A549 (cell line): ENCODE data around the gene RPS6KA2. TPM values are rescaled to one million over a fixed set of nuclear protein-coding genes. Genes with fewer than 3 reads are reported as not detected.

Experiments
- ATAC-seq, 2 experiments: fragments of 200-7000 bp in 1 of 2; fragments of >200 bp in 1 of 2; cut with Nextera tagmentation in 1 of 2; cut with Tn5 transposase in 1 of 2; 3 replicates each; pipeline versions ENCODE4 v1.8.0 to v1.9.1; 2018 to 2020; ENCODE audit warnings: mild to moderate bottlenecking in 1 of 2, moderate library complexity in 1 of 2
- CTCF ChIA-PET: fragments of 300-600 bp; sonication (Branson Sonifier 250); formaldehyde crosslinking; extraction: SDS; loops from one replicate; lab custom pipeline; 2021; ENCODE audit warnings: antibody characterized with exemption, inconsistent platforms; lab: Yijun Ruan, JAX
- POLR2A ChIA-PET: fragments of 350-600 bp; formaldehyde crosslinking; extraction: SDS; loops from one replicate; lab custom pipeline; 2021; ENCODE audit warnings: antibody characterized with exemption, inconsistent platforms; lab: Yijun Ruan, JAX
- DNase-seq, 2 experiments: peaks; one replicate each; pipeline versions ENCODE4 v3.0.0 to v3.0.0-alpha.2; 2011 to 2016; ENCODE audit warnings: low read depth in 1 of 2, low spot score in 1 of 2
- FAIRE-seq: peaks from 2 replicates; lab custom pipeline; 2011; peaks lifted over from hg19 to GRCh38; lab: Jason Lieb, UNC
- H3K27ac ChIP-seq, 2 experiments: fragments of >200 bp; sonication (Bioruptor Twin); formaldehyde crosslinking; 3 replicates each; pipeline ENCODE4 v1.5.1; 2016 to 2017
- H3K4me1 ChIP-seq: fragments of >200 bp; sonication (Bioruptor Twin); formaldehyde crosslinking; 3 replicates; pipeline ENCODE4 v1.6.1; 2016
- H3K4me2 ChIP-seq: fragments of >200 bp; sonication (Bioruptor Twin); formaldehyde crosslinking; 3 replicates; pipeline ENCODE4 v1.6.1; 2016
- H3K4me3 ChIP-seq: fragments of >200 bp; sonication (Bioruptor Twin); formaldehyde crosslinking; 3 replicates; pipeline ENCODE4 v1.5.1; 2016
- H3K9me3 ChIP-seq: fragments of >200 bp; sonication (Bioruptor Twin); formaldehyde crosslinking; 3 replicates; pipeline ENCODE4 v1.6.1; 2016
- BHLHE40 ChIP-seq: IDR thresholded peaks from 2 replicates; pipeline ENCODE4 v1.6.1; 2012; ENCODE audit warnings: low read depth, low read length, inconsistent platforms
- CBX2 ChIP-seq: fragments of 200-600 bp; sonication (generic); IDR thresholded peaks from 2 replicates; pipeline ENCODE4 v1.6.1; 2016; ENCODE audit warnings: low read depth, mild to moderate bottlenecking, borderline replicate concordance
- CHD2 ChIP-seq: fragments of 150-350 bp; IDR thresholded peaks from 2 replicates; pipeline ENCODE4 v1.6.1; 2014; ENCODE audit warnings: low read length; ENCODE audit not compliant: partially characterized antibody
- CHD4 ChIP-seq: fragments of 200-600 bp; sonication (generic); IDR thresholded peaks from 2 replicates; pipeline ENCODE4 v1.6.1; 2016; ENCODE audit warnings: antibody characterized with exemption, mild to moderate bottlenecking, borderline replicate concordance
- EHF ChIP-seq: fragments of 250-450 bp; sonication (Bioruptor Pico); IDR thresholded peaks from 2 replicates; pipeline ENCODE4 v1.5.0; 2020; ENCODE audit warnings: mild to moderate bottlenecking
- ESRRA ChIP-seq: fragments of 150-350 bp; IDR thresholded peaks from 2 replicates; pipeline ENCODE4 v1.6.1; 2014; ENCODE audit warnings: mild to moderate bottlenecking, low read length, borderline replicate concordance
- HMGXB4 ChIP-seq: fragments of 250-450 bp; sonication (Bioruptor Pico); IDR thresholded peaks from 2 replicates; pipeline ENCODE4 v1.5.0; 2021; ENCODE audit warnings: mild to moderate bottlenecking, moderate library complexity, borderline replicate concordance
- HOXB13 ChIP-seq: fragments of 250-450 bp; sonication (Bioruptor Pico); IDR thresholded peaks from 2 replicates; pipeline ENCODE4 v1.5.0; 2020; ENCODE audit warnings: low read depth, mild to moderate bottlenecking, moderate library complexity
- HOXB5 ChIP-seq: fragments of 250-450 bp; sonication (Bioruptor Pico); IDR thresholded peaks from 2 replicates; pipeline ENCODE4 v1.5.0; 2020; ENCODE audit warnings: mild to moderate bottlenecking, moderate library complexity
- JUNB ChIP-seq: fragments of >200 bp; sonication (Bioruptor Twin); formaldehyde crosslinking; IDR thresholded peaks from 2 replicates; pipeline ENCODE4 v1.6.1; 2016
- KDM1A ChIP-seq: fragments of 200-600 bp; sonication (generic); IDR thresholded peaks from 2 replicates; pipeline ENCODE4 v1.6.1; 2016; ENCODE audit warnings: low read depth, mild to moderate bottlenecking
- MAFK ChIP-seq: fragments of 450-650 bp; IDR thresholded peaks from 2 replicates; pipeline ENCODE4 v1.6.1; 2014; ENCODE audit not compliant: partially characterized antibody
- MYC ChIP-seq: IDR thresholded peaks from 2 replicates; pipeline ENCODE4 v1.6.1; 2012; ENCODE audit warnings: mild to moderate bottlenecking, inconsistent platforms, low read length, improper control_type of control experiment, borderline replicate concordance
- NFE2L2 ChIP-seq: fragments of 150-350 bp; conservative IDR thresholded peaks from 2 replicates; pipeline ENCODE4 v1.6.1; 2014; ENCODE audit warnings: low read length
- NPAS2 ChIP-seq: fragments of 250-450 bp; sonication (Bioruptor Pico); IDR thresholded peaks from 2 replicates; pipeline ENCODE4 v1.8.0; 2022; ENCODE audit warnings: mild to moderate bottlenecking, moderate library complexity, borderline replicate concordance
- PHF8 ChIP-seq: fragments of 200-600 bp; sonication (generic); IDR thresholded peaks from 2 replicates; pipeline ENCODE4 v1.6.1; 2016; ENCODE audit warnings: low read depth, mild to moderate bottlenecking, antibody characterized with exemption, moderate library complexity, borderline replicate concordance
- POLR2A ChIP-seq: IDR thresholded peaks from 2 replicates; pipeline ENCODE4 v1.6.1; 2012; ENCODE audit warnings: mild to moderate bottlenecking, low read length
- RARB ChIP-seq: fragments of 250-450 bp; sonication (Bioruptor Pico); IDR thresholded peaks from 2 replicates; pipeline ENCODE4 v1.8.0; 2021; ENCODE audit warnings: mild to moderate bottlenecking, moderate library complexity
- RNF2 ChIP-seq: fragments of 200-600 bp; sonication (generic); IDR thresholded peaks from 2 replicates; pipeline ENCODE4 v1.6.1; 2016; ENCODE audit warnings: low read depth, mild to moderate bottlenecking, antibody characterized with exemption, moderate library complexity, borderline replicate concordance
- TFCP2L1 ChIP-seq: fragments of 250-450 bp; sonication (Bioruptor Pico); IDR thresholded peaks from 2 replicates; pipeline ENCODE4 v1.5.0; 2021; ENCODE audit warnings: mild to moderate bottlenecking
- TP53 ChIP-seq: fragments of 250-450 bp; sonication (Bioruptor Pico); IDR thresholded peaks from 2 replicates; pipeline ENCODE4 v1.5.0; 2021; ENCODE audit warnings: mild to moderate bottlenecking, moderate library complexity
- ZFP36 ChIP-seq: fragments of 450-650 bp; IDR thresholded peaks from 2 replicates; pipeline ENCODE4 v1.6.1; 2014; ENCODE audit warnings: borderline replicate concordance; ENCODE audit not compliant: partially characterized antibody
- WGBS: methylation state at CpG from one replicate; pipeline ENCODE4 v1.1.6; 2017; ENCODE audit errors: missing lambda C conversion rate; 5-methylcytosine and 5-hydroxymethylcytosine counted together
- polyA plus RNA-seq, 4 experiments: library from polyadenylated mRNA; depleted of rRNA in 3 of 4; stranded (reverse); fragments of >200 nt; fragmentation: RNase III in 1 of 4; extraction: RNeasy Plus Mini Kit Qiagen cat#74134 plus additional on column Dnase treatment in 1 of 4; gene quantifications; 2 replicates in 3 of 4; 3 replicates in 1 of 4; pipeline ENCODE4 v1.2.3, GENCODE V29; 2011 to 2017
- TF ChIP-seq, protein P1 (sequence below): fragments of 150-350 bp; IDR thresholded peaks from 2 replicates; pipeline ENCODE4 v1.6.1; 2014; ENCODE audit warnings: low read depth, mild to moderate bottlenecking, low read length
- TF ChIP-seq, protein P2 (sequence below): fragments of 250-450 bp; sonication (Bioruptor Pico); IDR thresholded peaks from 2 replicates; pipeline ENCODE4 v1.5.0; 2020; ENCODE audit warnings: low read depth, mild to moderate bottlenecking, moderate library complexity

Gene RPS6KA2
- polyA plus RNA-seq, 2 of the 4 experiments (the other 2 are of a cell fraction), result 0.19 TPM; not detected in 1

DNA sequence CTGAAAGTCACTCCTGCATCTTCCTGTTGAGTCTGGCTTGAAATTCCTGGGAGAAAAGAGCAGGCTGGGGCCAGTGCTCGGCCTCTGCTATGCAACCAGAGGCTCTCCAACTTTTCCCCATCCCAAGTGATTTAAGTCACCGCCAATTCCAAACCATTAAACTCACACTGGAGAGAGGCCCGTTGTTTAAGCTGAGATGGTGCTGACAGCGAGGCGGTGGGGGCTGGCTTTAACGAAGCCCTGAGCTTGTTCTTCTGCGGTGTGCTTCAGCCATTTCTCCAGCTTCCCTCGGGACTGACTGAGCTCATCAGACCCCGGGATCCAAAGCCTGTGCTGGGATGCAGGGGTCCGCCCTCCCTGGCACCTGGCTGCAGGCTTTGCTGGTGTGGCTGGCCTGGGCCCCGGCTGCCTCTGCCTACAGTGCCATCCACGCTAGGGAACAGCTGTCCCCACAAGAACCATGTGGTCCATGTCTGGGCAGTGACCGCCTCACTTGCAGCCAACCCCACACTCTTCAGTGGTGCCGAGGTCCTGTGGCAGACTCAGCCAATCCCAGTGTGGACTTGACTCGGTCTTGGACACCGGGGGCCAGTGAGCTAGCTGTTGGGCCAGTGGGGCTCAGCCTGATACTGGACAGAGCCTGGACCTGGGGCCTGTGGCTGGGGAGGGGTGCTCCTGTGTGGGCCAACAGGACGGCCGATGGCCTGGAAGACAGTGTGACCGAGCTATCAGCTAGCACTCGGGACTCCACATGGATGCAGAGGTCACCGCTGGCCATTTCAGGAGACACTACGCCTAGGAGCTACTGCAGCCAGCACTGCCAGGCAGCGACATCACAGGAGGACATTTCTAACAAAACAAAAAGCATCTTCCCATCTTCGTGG, 61.7 kb downstream of the RPS6KA2 start:
- ATAC-seq, result no peak
- no peak for DNase-seq
- Histone ChIP-seq H3K4me2 (no peak overlapping the region), H3K4me3 (no peak overlapping the region), H3K9me3 (no peaks in the 10 kb centered on the region), H3K27ac (no peak overlapping the region), H3K4me1 (no peaks in the 10 kb centered on the region)
- ChIA-PET POLR2A (no interaction called here), CTCF (no interaction called here)
- TF ChIP-seq NFE2L2, result no peak
- TF ChIP-seq CHD2, result no peak
- TF ChIP-seq HMGXB4 (CRISPR knock-in tag), result no peak
- no peak for TF ChIP-seq HOXB5
- TF ChIP-seq RARB (CRISPR knock-in tag), result no peak
- TF ChIP-seq EHF, result no peak
- no peak for TF ChIP-seq MYC
- no peak for TF ChIP-seq HOXB13 (CRISPR knock-in tag)
- no peak for TF ChIP-seq BHLHE40
- no peak for TF ChIP-seq CHD4
- TF ChIP-seq, protein P1, sequence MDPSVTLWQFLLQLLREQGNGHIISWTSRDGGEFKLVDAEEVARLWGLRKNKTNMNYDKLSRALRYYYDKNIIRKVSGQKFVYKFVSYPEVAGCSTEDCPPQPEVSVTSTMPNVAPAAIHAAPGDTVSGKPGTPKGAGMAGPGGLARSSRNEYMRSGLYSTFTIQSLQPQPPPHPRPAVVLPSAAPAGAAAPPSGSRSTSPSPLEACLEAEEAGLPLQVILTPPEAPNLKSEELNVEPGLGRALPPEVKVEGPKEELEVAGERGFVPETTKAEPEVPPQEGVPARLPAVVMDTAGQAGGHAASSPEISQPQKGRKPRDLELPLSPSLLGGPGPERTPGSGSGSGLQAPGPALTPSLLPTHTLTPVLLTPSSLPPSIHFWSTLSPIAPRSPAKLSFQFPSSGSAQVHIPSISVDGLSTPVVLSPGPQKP, result no peak
- TF ChIP-seq TP53, result no peak
- no peak for TF ChIP-seq MAFK
- TF ChIP-seq ZFP36, result no peak
- no peak for TF ChIP-seq POLR2A
- TF ChIP-seq PHF8, result no peak
- TF ChIP-seq NPAS2, result no peak
- 58% methylated on average over 9 of the region's 24 CpGs for WGBS
- FAIRE-seq, result no peak

- no peak for ATAC-seq
- H3K9me3 ChIP-seq, result no peaks in the 10 kb centered on the region
- 74% methylated on average over 9 of the region's 9 CpGs for WGBS
- no peaks in the 10 kb centered on the region for H3K4me1 ChIP-seq
- H3K27ac ChIP-seq, result no peak overlapping the region
- DNase-seq, result no peak
- POLR2A ChIA-PET, result no interaction called here
- TF ChIP-seq, protein P2, sequence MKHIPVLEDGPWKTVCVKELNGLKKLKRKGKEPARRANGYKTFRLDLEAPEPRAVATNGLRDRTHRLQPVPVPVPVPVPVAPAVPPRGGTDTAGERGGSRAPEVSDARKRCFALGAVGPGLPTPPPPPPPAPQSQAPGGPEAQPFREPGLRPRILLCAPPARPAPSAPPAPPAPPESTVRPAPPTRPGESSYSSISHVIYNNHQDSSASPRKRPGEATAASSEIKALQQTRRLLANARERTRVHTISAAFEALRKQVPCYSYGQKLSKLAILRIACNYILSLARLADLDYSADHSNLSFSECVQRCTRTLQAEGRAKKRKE, result no peak
- TF ChIP-seq TP53 (no peak), CHD4 (no peak), RNF2 (no peak), BHLHE40 (no peak), KDM1A (no peak), TFCP2L1 (CRISPR knock-in tag) (no peak), ESRRA (no peak), JUNB (no peak), POLR2A (no peak), CBX2 (no peak)
- CTCF ChIA-PET, result interaction anchor here (0.6 kb wide), 1 partner anchor 900 kb away, joined by 5 read pairs; no protein-coding TSS in a partner anchor
- H3K4me3 ChIP-seq, result no peak overlapping the region
- FAIRE-seq, result no peak
- no peak overlapping the region for H3K4me2 ChIP-seq
Measured at GRCh38 chr6:166563805-166564204, 63.2 kb downstream of the RPS6KA2 start.
